SKM-1 treated with dmso at 0.1 percent for 144 hours (cell line): ENCODE data around the gene BEND4.
A peak's percentile ranks its signal among the peaks of the same experiment; 100 is the strongest.
"Not testable (repeated sequence)": the region's sequence is repeated elsewhere in the genome, so short reads cannot be mapped to it uniquely, and the experiment has no call there.

Experiments
- DNase-seq: peaks from one replicate; lab custom pipeline; 2025; ENCODE audit not compliant: unreplicated experiment; lab: John Stamatoyannopoulos, UW

Gene BEND4

DNA sequence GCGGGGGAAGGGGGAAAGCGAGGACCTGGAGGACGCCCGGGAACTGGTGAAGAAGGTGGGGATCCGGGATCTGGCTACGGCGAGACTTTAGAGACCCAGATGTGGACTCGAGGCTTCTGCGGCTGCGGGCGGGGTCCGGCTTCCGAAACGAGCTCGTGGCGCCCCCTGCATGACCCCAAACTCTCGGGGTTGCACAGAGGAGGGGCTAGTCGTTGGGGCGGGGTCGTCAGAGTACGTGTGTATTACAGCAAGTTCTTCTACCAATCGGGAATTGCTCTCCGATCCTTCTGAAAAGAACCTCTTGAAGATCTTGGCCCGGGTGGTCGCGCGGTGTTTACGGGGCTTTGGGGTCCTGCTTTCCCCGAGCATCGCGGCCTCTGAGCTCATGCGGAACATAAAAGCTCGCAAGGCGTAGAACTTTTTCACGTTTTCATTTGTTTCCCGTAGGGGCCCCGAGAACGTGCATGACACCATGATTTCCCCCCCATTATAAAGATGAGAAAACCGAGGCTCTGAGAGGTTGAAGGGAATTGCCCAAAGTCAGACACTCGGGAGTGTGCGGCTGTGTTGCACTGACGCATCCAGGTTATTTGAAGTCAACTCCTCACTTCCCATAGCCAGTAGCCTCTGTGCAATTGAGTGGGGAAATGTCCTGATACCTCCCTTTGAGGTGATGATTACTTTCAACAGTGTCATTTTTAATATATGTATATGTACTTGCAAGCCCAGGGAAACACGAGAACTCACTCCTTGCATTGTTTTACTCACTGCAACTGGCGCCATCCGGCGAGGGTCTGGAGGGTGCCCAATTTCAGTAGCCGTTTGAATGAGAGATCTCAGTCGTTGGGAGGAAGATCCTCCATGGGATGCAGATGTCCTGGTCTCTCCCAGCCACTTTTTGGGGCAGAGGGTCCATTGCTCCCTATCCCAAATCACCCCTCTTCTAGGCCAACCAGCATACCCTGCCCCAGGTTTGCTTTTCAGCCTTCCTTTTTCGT, at the start of gene BEND4:
TSS of gene BEND4 (minus strand) at position 149 of the 998 bp plus-strand sequence. CDS start 512 bp downstream, outside the sequence.
- DNase-seq: peak; percentile 55

DNA sequence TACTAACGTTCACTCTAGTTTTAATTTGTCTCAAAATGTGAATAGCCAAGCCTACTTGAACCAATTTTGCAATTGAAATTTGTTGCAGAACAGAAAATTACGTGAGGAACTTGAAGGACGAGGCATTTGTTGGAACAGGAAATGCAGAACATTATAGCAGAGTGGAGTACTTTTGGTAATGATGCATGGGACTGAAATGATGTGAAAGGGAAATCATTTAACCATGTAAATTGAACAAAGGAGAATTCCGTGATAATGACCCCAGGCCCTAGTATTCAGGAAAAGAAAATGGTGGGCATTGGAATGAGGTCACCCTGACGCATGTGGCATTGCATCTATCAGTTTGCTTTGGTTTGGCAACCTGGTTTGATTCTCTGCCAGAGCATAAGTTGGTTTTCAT, 44.9 kb upstream of the BEND4 start:
- DNase-seq: no peak

DNA sequence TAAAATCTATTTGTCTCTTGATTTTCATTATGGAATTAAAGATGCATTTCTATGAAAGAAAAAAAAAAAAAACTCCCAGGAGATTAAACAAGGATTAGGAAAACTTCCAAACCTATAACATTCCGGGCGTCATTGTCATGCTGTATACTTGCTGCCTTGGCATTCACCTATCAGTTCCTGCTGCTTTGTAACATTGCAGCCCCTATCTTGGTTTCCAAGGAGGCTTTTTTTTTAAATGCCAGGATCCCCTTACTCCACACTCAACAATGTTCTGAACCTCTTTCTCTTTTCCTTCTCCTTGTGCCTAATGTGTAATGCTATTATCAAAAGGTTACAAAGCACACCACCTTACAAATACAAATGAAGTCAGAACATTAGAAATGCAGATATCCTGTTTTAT, 20.5 kb upstream of the BEND4 start:
- no peak for DNase-seq

DNA sequence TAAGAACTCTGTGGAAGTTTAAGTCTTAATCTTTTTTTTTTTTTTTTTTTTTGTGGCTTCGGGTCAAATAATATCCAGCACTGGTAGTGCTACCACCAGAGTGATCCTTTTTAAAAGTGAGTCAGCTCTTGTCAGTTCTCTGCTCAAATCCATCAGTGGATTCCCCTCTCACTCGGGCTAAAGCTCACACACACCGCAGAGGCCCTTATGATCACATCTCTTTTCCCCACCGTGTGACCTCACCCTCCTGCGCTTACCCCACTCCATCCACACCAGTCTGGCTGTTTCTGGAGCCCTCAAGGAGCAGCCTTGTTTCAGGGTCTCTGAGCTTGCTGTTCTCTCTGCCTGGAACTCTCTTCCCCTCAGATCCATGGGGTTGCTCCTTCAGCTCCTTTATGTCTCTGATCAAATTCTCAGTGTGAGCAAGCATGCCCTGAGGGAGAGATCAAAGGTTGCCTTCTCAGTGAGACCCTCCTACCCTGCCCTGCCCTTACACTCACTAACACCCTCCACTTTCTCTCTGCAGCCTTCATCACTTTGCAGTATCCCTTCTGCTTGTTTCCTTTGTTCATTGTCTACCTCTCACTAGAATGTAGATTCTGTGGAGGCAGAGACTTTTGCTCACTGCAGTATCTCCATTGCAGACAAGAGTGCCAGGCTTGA, 19.8 kb upstream of the BEND4 start:
- no peak for DNase-seq

DNA sequence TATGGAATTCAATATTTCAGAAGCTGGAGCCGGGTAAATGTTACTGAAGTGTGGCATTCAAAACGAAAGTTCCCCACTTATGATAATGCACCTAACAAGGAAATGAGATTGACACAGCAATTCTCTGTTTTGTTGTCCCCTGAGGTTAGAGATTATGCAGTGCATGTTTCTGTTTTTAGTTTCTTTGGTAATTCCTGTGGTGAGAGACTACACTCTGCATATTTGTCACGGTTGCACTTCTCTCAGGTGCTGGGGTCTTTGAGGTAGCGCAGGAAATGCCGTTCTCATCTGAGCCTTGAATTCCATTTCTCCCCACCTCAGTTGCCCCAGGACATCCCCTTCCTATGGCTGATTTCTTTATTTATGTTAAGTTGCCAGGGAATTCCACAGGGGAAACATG, 15.3 kb upstream of the BEND4 start:
- DNase-seq: no peak

DNA sequence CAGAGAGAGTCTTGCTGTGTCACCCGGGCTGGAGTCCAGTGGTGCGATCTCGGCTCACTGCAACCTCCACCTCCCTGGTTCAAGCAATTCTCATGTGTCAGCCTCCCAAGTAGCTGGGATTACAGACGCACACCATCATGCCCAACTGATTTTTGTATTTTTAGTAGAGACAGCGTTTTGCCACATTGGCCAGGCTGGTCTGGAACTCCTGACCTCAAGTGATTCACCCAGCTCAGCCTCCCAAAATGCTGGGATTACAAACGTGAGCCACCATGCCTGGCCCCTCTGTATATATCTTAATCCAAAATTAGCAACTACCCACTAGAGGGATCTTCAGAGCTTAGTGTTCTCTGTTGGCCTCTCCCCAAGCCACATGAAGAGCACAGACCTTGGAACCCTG, 13.7 kb upstream of the BEND4 start:
- DNase-seq: not testable (repeated sequence)

DNA sequence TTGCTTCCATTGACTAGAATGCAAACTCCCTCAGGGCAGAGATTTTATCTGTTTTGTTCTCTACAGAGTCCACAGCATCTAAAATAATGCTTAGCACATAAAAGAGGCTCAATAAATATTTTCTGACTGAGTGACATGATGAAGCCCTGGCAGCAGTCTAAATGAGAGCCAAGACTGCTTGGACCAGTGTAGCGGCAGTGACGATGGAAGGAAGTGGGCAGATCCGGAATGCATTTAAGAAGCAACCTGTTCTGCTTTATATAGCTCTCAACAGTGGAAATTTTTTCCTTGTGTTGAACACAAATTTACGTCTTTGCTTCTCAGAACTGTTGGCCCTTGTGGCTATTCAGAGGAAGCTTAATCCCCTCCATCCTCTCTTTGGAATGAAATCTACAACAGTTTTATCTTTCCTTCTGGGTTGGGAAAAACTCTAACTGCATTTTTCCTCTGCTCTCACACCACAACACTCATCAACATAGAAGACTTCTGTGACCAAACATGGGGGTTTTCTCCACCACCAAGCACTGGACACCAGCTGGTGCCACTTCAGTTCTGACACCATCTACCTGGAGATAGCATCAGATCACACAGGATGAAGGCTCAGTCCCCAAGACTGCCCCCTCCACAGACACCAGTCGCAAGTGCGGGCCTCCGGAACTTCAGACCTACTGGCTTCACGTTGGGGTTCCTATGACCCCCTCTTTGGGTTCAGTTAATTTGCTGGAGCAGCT, 7.0 kb upstream of the BEND4 start:
- DNase-seq: no peak

DNA sequence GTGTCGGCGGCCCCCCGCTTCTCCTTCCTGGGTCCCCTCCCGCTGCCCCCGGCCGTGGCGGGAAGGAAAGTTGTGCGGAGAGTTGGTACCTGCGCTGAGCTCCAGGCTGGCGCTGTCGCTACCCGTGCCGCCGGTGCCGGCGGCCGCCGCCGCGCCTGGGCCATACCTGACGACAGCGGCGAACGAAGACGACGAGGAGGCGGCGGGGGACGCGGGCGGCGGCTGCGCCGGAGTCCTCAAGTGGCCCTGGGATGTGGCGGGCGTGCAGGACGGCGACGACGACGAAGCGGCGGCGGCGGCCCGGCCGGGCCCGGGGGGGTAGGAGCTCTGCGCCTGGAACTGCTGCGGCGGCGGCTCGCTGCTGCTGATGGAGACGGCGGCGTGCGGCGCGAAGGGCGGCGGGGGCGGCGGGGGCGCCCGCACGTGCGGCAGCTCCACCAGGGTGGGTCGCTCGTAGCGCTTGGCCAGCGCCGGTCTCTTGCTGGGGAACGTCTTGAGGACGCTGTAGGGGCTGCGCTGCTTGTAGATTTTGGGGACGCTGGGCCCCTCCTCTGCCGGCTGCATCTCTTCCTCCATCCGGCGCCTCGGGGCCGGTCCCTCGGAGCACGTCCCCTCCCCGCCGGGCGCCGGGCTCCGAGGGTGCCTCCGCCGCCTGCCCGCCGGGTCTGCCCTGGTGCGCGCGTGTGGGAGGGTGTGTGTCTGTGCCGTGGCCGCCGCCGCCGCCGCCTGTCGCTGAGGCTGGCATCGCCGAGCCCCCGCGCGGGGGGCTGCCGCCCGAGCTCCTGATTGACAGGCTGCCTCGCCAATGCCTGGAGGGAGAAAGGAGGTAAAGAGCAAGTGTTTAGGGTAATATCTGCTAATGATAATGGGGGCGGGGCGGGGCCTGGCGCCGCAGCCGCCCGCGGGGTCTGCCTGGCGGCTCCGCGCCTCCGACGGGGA, 618 bp downstream of the BEND4 start:
- peak; percentile 50 for DNase-seq

DNA sequence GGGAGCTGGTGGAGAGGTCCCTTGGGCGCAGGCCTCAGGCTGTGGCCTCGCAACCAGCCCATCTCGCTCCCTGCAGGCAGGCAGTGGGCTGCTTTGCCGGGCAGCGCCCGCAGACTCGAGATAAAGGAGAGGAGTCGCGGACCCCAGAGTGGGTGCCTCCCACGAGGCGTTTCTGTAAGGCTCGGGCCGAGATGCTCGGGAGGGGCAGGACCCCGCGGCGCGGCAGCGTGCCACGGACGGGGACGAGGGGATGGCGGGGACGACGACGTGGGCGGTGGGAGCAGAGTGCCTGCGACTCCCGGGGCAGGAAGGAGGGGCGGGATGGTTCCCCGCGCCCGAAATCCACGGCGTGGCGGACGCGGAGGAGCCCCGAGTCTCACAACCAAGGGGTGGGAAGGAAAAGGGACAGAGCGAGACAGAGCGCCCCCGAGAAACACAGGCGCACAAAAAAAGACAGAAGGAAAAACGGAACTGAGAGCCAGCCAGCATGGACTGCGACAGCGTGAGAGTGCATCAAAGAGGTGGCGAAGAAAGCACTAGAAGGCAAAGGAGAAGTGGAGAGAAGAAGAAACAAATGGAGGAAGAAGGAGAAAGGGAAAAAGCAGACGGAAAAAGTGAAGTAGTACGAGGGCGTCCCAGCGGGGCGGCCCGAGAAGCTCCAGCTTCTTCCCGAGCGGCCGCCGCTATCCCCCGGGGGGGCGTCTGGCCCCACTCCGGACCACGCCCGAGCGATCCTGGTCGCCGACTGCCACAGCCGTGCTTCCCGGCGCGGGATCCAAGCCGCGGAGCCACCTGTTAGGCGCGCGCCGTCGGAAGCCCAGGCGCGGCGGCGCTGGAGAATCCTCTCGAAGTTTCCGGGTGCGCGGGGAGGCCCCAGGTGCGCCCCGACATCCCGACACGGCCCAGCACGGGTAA, 1.5 kb downstream of the BEND4 start:
- peak; percentile 48 for DNase-seq

DNA sequence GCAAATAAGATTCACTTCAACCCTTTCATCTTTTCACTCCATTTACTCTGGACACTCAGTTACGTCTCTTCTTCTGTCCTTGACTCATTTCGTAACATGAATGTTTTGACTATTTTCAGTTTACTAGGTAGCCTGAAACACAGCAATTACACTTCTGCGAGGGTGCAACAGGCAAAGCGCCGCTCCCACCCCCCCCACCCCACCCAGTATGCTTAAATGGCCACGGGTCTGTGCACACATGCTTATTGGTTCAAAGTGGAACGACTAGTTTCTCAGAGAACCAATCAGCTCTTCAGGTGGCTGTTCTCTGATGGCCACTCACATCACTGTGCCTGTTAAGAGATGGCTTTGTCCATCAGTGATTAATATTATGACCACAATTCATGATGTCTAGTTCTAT, 3.5 kb downstream of the BEND4 start:
- DNase-seq: no peak

DNA sequence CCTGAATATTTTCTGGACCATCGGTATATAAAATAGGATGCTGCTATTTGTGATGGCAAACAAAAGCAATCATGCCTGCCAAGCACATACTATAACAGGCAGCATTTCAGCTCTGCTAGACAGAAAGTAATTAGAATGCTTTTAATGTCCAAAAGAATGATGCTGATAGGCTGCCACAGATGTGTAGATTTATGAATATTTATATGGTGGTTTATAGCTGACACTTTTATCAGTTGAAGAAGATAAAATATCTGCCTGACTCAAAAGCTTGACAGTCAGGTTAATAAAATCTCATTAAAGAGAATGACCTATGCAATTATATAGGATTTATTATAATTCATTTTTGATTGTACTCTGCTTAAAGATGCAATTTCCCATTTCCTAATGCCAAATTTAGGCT, 4.0 kb downstream of the BEND4 start:
- DNase-seq: no peak

DNA sequence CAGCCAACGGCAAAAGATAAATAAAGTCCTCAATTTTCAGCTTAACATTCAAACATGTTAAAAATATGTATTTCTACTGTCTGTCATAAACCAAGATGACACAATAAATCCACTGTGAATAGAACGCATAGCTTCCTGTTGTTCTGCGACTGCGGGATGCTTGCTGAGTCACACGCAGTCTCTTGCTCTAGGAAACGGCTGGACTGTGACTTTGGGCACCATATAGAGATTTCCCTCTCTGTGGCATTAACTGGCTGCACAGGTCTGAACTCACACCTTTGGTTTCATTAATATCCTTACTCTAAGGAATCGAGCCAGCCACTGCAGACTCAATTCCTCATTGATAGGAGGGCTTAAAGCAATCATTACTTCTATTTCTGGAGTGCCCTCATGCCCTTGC, 8.4 kb downstream of the BEND4 start:
- DNase-seq: no peak

DNA sequence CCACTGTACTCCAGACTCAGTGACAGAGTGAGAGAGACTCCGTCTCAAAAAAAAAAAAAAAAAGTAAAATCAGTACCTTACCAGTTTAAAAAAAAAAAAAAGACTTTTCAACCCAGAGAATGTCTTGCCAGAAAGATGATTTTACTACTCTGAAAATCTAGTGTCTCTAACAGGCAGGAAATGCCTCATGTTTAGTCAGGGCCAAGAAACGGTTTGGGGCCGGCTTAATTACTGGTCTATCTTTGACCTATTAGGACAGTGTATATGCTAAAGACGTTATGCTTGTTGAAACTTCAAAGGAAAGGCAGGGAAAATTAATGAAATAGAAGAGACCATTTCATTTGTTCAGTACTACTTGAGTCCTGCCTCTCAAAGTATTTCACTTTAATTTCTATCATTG, 9.9 kb downstream of the BEND4 start:
- DNase-seq: no peak

DNA sequence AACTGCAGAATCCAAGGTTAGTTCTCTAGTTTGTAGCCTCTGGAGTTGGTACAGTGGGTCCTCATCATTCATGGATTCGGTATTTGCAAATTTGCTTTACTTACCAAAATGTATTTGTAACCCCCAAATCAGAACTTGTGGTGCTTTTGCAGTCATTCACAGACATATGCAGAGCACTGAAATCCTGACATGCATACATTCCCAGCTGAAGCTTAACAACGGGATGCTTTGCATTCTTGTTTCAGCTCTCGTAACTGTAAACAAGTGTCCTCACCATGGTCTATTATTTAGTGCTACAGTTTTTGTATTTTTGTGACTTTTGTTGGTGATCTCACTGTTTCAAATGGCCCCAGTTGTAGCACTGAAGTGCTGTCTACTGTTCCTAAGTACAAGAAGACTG, 16.1 kb downstream of the BEND4 start:
- no peak for DNase-seq

DNA sequence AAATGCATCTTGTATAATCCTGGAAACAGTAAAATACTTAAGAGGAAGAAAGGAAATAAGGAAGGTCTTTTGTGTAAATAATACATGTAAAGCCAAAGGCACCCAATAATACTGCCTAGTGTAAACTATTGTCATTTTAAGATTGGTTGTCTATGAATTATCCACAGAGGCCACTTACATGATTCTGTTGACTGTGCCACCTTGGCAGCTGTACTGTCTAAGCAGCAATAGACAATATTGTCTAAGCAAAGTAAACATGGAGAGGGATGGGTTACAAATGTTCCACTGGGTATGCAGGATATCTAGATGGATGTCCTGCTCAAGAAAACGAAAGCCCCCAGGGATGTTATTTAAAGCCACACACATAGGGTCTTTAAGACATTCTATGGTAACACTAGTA, 19.4 kb downstream of the BEND4 start:
- DNase-seq: no peak

DNA sequence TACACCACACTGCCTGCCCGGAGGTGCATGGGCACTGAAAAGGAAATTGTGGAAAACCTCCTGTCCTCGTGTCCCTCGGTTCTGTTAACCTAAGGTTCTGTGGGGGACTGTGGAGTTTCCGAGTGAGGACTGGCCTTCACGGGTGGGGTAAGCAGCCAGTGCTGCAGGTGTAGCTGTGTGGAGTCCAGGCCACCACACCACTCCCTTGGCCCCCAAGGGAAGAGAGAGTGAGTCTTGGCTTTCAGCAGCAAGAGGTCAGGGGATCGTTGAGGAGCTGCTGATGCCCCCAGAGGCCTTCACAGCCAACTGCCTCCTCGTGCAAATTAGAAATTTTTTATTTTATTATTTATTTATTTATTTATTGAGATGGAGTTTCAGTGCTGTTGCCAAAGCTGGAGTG, 20.4 kb downstream of the BEND4 start:
- no peak for DNase-seq

DNA sequence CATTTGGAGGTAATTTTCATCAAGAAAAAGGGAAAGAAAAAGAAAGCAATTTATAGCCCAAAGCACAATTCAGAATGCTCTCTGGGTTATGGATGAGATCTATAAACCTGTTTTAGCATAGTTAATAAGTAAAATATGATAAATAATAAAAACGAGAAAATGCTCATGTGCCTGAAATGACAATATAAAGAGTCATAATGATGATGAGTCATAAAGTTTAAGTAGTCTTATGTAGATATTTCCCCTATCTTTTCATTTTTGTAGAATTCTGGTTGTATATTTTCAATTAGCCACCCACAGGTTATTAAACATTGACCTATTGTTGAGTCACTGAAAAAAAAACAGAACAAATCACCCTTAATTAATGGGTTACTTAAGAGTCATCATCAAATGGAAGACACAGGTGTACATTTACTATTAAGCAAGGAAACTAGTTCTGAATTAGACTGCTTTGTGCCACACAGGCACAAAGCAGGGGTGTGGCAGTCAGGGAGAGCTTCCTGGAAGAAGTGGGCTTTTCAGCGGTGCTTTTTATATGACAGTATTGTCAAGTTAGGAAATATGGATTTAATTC, 29.3 kb downstream of the BEND4 start:
- DNase-seq: no peak

DNA sequence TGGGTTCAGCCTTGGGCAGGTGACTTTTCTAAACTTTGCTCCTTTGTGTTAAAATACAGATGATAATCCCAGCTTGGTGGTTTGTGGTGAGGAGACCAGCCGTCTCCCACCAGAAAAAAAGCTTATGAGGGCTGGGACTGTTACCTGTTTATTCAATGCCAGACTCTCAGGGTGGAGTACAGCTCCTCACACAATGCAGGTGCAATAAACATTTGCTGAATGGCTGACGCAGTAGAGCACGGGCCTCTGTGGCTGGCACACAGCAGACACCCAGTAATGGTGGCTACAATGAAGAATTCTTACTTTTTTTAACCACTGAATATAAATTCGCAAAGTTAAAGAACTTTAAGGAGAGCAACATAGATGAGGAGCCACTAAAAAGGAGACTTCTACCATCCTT, 30.2 kb downstream of the BEND4 start:
- DNase-seq: no peak

DNA sequence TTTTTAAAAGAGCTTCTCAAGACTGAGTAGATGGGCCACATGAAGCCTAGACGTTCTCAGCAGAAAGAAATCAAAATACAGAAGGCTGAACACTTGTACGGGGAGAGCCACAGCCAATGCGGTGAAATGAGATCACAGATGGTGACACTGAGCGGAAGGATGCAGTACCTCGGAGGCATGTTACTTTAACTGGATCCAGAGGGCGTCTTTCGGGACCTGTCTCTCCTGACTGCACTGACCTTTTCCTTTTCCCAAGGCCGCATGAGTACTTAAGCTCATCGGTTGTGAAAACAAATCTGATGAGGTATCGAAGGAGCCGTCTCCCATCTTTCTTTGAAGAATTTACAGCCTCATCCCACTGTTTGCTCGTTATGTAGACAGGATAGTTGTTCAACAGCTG, 32.6 kb downstream of the BEND4 start:
- DNase-seq: no peak
